Measurements from ENCODE around the gene HPS4. TPM values are rescaled to one million over a fixed set of nuclear protein-coding genes. Genes with fewer than 3 reads are reported as not detected.

The HPS4 gene
- total RNA-seq, 1 experiment from 2014 or later: 48.1 TPM

DNA sequence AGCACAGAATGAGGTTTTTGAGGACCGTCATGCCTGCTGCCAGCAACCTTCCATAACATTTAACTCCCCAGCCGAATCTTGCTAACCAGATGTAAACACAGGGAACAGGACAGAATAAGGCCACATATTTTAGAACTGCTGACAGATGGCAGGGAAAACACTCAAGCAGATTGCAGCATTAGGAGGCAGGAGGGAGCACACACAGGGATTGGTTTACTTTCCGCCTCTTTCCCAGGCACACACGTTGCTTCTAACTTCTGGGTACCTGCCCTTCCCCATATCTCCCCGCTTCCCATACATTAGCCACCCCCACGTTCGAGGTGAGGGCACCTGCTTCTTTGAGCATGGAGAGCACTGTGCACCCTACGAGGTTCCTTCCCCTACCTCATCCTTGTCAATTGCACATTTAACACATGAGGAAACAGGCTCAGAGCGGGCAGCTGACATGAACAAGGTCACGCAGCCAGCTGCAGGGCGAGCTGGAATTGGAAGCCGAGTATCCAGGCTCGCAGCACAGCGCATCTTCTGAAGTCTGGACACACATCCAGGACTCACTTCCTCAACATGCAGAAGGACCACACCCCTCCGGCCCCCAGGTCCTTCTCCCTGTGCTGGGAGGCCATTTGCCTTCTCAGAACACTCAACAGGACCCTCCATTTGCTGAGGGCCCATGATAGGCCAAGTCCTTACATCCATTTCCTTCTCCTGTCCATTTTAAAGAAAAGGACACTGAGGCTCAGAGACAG is 35.8 kb downstream of the HPS4 start:
- Mint-ChIP-seq H3K9me3 (no peaks in the 10 kb centered on the region), H3K36me3 (peaks cover 14% of the 10 kb centered on the region)
- CTCF ChIA-PET: interaction anchor here (0.6 to 4.4 kb wide), 3 partner anchors 14 to 83 kb away, joined by 3 to 22 read pairs (median 9); no protein-coding TSS in a partner anchor

DNA sequence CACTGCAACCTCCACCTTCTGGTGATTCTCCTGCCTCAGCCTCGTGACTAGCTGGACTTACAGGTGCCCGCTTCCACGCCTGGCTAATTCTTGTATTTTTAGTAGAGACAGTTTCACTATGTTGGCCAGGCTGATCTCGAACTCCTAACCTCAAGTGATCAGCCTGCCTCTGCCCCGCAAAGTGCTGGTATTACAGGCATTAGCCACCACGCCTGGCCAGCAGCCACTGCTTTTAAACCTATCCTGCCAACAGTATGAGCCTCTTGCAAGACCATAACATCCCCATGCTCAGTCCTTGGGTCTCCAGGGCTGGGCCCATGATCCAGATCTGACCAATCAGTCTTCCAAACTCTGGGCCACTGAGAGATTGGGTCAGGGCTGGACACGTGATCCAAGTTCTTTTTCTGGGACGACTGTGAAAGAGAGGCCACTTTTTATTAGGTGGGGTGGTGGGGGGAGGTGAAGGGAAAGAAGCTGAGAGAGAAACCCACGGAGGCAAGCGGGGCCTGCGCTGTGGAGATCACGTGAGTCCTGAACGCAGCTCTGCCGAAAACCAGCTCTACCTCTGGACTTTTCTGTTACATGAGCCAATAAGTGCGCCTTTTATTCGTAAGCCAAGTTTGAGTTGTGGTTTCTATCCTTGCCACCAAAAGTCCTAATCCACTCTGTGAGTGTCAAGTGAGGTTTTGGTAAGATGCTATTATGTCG is 36.6 kb downstream of the HPS4 start:
- CTCF ChIA-PET: interaction anchor here (0.9 to 4.4 kb wide), 5 partner anchors 14 to 232 kb away, joined by 3 to 22 read pairs (median 4); no protein-coding TSS in a partner anchor
- no peak for DNase-seq (ENCODE audit: low spot score)
- H3K4me3 Mint-ChIP-seq: no peak overlapping the region
- TF ChIP-seq ZNF512 (CRISPR knock-in tag; IDR thresholded peaks at IDR 0.05; ENCODE audit: borderline replicate concordance) (no peak), MXD4 (CRISPR knock-in tag; IDR thresholded peaks at IDR 0.05; ENCODE audit: borderline replicate concordance) (no peak), NR3C1 (CRISPR knock-in tag; conservative IDR thresholded peaks at IDR 0.05; ENCODE audit: low read depth) (no peak), USF1 (CRISPR knock-in tag; IDR thresholded peaks at IDR 0.05) (no peak)
- TF ChIP-seq, protein P1, sequence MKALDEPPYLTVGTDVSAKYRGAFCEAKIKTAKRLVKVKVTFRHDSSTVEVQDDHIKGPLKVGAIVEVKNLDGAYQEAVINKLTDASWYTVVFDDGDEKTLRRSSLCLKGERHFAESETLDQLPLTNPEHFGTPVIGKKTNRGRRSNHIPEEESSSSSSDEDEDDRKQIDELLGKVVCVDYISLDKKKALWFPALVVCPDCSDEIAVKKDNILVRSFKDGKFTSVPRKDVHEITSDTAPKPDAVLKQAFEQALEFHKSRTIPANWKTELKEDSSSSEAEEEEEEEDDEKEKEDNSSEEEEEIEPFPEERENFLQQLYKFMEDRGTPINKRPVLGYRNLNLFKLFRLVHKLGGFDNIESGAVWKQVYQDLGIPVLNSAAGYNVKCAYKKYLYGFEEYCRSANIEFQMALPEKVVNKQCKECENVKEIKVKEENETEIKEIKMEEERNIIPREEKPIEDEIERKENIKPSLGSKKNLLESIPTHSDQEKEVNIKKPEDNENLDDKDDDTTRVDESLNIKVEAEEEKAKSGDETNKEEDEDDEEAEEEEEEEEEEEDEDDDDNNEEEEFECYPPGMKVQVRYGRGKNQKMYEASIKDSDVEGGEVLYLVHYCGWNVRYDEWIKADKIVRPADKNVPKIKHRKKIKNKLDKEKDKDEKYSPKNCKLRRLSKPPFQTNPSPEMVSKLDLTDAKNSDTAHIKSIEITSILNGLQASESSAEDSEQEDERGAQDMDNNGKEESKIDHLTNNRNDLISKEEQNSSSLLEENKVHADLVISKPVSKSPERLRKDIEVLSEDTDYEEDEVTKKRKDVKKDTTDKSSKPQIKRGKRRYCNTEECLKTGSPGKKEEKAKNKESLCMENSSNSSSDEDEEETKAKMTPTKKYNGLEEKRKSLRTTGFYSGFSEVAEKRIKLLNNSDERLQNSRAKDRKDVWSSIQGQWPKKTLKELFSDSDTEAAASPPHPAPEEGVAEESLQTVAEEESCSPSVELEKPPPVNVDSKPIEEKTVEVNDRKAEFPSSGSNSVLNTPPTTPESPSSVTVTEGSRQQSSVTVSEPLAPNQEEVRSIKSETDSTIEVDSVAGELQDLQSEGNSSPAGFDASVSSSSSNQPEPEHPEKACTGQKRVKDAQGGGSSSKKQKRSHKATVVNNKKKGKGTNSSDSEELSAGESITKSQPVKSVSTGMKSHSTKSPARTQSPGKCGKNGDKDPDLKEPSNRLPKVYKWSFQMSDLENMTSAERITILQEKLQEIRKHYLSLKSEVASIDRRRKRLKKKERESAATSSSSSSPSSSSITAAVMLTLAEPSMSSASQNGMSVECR (CRISPR knock-in tag; IDR thresholded peaks at IDR 0.05; ENCODE audit: borderline replicate concordance): no peak
- TF ChIP-seq, protein P2, sequence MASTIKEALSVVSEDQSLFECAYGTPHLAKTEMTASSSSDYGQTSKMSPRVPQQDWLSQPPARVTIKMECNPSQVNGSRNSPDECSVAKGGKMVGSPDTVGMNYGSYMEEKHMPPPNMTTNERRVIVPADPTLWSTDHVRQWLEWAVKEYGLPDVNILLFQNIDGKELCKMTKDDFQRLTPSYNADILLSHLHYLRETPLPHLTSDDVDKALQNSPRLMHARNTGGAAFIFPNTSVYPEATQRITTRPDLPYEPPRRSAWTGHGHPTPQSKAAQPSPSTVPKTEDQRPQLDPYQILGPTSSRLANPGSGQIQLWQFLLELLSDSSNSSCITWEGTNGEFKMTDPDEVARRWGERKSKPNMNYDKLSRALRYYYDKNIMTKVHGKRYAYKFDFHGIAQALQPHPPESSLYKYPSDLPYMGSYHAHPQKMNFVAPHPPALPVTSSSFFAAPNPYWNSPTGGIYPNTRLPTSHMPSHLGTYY (CRISPR knock-in tag; IDR thresholded peaks at IDR 0.05): no peak
- TF ChIP-seq, protein P3, sequence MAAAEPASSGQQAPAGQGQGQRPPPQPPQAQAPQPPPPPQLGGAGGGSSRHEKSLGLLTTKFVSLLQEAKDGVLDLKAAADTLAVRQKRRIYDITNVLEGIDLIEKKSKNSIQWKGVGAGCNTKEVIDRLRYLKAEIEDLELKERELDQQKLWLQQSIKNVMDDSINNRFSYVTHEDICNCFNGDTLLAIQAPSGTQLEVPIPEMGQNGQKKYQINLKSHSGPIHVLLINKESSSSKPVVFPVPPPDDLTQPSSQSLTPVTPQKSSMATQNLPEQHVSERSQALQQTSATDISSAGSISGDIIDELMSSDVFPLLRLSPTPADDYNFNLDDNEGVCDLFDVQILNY (CRISPR knock-in tag; IDR thresholded peaks at IDR 0.05): no peak
- peak overlapping the region; percentile 77 for H3K27ac Mint-ChIP-seq
- H3K36me3 Mint-ChIP-seq: peaks cover 6% of the 10 kb centered on the region
- H3K9me3 Mint-ChIP-seq: no peaks in the 10 kb centered on the region
- no peak for ATAC-seq
- POLR2A ChIA-PET: no interaction called here
- H3K27me3 Mint-ChIP-seq (ENCODE audit: low read depth): no peaks in the 10 kb centered on the region
- H3K4me1 Mint-ChIP-seq: peaks cover 5% of the 10 kb centered on the region

More for the DNA sequence above, 35.8 kb downstream of the HPS4 start:
- no peak for TF ChIP-seq CREM (CRISPR knock-in tag; IDR thresholded peaks at IDR 0.05)
- Mint-ChIP-seq H3K27ac (peak overlapping the region; percentile 77), H3K27me3 (ENCODE audit: low read depth) (no peaks in the 10 kb centered on the region), H3K4me1 (no peaks in the 10 kb centered on the region), H3K4me3 (no peak overlapping the region)
- DNase-seq (ENCODE audit: low spot score): no peak
- no peak for ATAC-seq
- POLR2A ChIA-PET: no interaction called here

Data from WTC11 (cell line).